ENCODE results near the gene ICA1L.
"Not testable (repeated sequence)": the region's sequence is repeated elsewhere in the genome, so short reads cannot be mapped to it uniquely, and the experiment has no call there.

Gene ICA1L

DNA sequence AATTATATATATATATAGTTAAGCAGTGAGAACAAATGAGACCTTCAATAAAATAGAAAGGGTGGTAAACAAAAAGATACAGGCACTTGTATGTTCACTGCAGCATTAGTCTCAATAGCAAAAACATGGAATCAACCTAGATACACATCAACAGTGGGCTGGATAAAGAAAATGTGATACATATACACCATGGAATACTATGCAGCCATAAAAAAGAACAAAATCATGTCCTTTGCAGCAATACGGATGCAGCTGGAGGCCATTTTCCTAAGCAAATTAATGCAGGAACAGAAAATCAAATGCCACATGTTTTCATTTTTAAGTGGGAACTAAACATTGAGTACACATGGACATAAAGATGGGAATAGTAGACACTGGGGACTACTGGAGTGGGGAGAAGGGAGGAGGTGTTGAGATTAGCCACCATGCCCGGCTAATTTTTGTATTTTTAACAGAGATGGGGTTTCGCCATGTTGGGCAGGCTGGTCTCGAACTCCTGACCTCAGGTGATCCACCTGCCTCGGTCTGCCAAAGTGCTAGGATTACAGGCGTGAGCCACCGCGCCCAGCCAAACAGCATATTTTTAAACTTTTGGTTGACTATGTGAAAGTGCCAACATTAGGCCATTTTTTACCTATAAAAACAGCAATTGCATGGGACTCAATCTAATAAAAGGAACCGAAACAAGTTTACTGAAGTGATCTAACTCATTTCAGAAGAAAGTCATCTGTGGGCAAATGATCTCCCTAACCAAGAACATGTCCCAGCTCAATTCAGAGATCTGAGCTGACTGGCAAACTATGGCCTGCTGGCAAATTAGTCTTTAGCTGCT lies 23.7 kb downstream of the ICA1L start:
- no peak for DNase-seq (ENCODE audit: low spot score)

GRCh38 chr2:202844656-202845055 lies 26.9 kb downstream of the ICA1L start:
- no peak for DNase-seq (ENCODE audit: low spot score)

- no peak for DNase-seq (ENCODE audit: low spot score)
These were observed 28.9 kb downstream of the ICA1L start for GRCh38 chr2:202842690-202843089.

DNA sequence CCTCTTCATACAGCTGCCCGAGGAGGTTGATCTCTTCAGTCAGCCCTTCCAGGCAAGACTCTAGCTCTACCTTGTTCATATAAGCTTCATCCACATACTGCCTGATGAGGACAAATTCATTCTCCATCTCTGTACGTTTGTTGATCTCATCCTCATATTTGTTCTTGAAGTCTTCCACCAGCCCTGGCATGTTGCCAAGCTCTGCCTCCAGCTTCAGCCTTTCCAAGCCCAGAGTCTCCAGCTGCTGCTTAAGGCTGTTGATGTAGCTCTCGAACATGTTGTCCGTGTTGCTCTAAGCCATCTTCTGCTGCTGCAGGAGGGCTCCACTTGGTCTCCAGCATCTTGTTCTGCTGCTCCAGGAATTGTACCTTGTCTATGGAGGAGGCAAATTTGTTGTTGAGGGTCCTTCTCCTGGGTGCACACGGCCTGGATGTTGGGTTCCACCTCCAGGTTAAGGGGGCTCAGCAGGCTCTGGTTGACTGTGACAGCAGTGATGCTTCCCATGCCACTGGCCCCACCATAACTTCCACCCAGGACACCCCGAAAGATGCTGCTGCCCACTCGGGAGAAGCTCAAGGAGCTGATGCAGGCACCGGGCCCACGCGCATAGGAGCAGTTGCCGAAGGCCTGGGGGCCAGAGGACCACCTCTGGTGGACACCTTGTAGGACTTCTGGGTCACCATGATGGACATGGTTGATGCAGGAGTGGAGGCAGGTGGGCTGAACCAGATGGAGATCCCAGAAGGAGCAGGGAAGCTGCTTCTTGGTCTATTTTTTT lies 30.3 kb downstream of the ICA1L start:
- no peak for DNase-seq (ENCODE audit: low spot score)

- DNase-seq (ENCODE audit: low spot score) = peak; percentile 50
These were observed 40.0 kb downstream of the ICA1L start for GRCh38 chr2:202831242-202832220.

GRCh38 chr2:202824901-202825300 lies 46.7 kb downstream of the ICA1L start:
- no peak for DNase-seq (ENCODE audit: low spot score)

GRCh38 chr2:202822411-202822810 lies 49.2 kb downstream of the ICA1L start:
- DNase-seq (ENCODE audit: low spot score) = no peak

- no peak for DNase-seq (ENCODE audit: low spot score)
These were observed 50.1 kb downstream of the ICA1L start for GRCh38 chr2:202821206-202822160.

DNA sequence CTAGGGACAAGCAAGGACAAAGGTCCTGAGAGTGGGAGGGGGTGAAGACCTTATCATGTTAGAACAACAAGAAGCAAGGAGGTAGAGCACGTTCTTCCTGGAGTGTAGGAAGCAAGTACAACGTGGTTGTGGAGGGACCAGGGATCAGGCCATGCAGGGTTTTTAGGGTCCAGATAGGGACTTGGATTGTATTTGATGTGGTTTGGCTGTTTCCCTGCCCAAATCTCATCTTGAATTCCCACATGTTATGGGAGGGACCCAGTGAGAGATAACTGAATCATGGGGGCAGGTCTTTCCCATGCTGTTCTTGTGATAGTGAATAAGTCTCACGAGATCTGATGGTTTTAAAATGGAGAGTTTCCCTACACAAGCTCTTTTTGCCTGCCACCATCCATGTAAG lies 53.2 kb downstream of the ICA1L start:
- no peak for DNase-seq (ENCODE audit: low spot score)

- DNase-seq (ENCODE audit: low spot score) = no peak
These were observed 53.8 kb downstream of the ICA1L start for GRCh38 chr2:202817771-202818170.

- DNase-seq (ENCODE audit: low spot score) = no peak
These were observed 55.8 kb downstream of the ICA1L start for GRCh38 chr2:202815548-202816360.

DNA sequence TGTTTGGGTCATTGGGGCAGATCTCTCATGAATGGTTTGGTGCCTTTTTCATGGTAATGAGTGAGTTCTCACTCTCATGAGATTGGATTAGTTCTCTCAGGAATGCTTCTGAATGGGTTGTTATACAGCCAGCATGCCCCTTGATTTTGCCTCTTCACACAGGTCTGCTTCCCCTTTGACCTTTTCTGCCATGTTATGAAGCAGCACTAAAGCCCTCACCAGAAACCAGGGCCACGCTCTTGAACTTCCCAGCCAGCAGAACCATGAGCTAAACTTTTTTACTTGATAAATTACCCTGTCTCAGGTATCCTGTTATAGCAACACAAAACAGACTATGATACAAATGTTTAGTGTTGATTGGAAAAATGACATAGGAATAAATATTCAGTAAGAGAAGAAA lies 57.3 kb downstream of the ICA1L start:
- no peak for DNase-seq (ENCODE audit: low spot score)

GRCh38 chr2:202813387-202813786 lies 58.2 kb downstream of the ICA1L start:
- DNase-seq (ENCODE audit: low spot score) = no peak

DNA sequence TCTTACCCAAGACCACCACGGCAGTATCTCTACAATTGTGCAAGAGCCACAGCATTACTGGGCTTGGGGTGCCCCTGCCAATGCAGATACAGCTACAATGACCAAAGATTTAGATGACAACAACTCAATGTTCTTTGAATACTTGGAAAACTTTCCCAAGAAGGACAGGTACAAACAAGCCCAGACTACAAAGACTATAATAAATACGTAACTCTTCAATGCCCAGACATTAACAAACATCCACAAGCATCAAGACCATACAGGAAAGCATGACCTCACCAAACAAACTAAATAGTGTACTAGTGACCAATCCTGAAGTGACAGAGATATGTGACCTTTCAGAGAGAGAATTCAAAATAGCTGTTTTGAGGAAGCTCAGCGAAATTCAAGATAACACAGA lies 62.8 kb downstream of the ICA1L start:
- no peak for DNase-seq (ENCODE audit: low spot score)

DNA sequence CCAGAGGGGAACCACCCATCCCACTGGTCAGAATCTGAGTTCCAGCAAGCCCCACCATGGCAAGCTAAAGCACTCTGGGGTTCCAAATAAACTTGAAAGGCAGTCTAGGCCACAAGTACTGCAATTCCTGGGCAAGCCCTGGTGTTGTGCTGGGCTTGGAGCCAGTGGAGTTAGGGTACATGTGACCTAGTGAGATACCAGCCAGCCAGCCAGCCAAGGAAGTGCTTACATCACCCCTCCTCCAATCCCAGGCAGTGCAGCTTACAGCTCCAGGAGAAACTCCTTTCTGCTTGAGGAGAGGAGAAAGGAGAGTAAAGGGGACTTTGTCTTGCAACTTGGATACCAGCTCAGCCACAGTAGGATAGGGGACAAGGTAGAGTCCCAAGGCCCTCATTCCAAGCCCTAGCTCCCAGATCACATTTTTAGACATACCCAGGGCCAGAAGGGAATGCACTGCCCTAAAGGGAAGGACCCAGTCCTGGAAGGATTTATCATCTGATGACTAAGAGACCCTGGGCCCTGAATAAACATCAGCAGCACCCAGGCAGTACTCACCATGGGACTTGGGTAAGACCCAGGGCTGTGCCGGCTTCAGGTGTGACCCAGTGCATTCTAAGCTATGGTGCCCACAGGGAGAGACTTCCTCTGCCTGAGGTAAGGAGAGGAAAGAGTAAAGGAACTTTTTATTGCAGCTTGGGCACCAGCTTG lies 64.0 kb downstream of the ICA1L start:
- not testable (repeated sequence) for DNase-seq (ENCODE audit: low spot score)

DNA sequence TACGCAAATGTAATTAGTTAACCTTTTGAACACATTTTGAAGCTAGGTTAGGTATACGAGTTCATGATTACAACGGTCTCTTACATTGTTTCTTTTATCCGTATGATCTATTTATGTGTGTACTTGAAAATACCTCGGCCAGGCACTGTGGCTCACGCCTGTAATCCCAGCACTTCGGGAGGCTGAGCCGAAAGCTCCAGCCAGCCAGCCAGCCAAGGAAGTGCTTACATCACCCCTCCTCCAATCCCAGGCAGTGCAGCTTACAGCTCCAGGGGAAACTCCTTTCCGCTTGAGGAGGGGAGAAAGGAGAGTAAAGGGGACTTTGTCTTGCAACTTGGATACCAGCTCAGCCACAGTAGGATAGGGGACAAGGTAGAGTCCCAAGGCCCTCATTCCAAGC lies 65.7 kb downstream of the ICA1L start:
- DNase-seq (ENCODE audit: low spot score) = not testable (repeated sequence)

- DNase-seq (ENCODE audit: low spot score) = no peak
These were observed 73.6 kb downstream of the ICA1L start for GRCh38 chr2:202797944-202798343.

GRCh38 chr2:202790676-202791075 lies 80.9 kb downstream of the ICA1L start:
- no peak for DNase-seq (ENCODE audit: low spot score)

DNA sequence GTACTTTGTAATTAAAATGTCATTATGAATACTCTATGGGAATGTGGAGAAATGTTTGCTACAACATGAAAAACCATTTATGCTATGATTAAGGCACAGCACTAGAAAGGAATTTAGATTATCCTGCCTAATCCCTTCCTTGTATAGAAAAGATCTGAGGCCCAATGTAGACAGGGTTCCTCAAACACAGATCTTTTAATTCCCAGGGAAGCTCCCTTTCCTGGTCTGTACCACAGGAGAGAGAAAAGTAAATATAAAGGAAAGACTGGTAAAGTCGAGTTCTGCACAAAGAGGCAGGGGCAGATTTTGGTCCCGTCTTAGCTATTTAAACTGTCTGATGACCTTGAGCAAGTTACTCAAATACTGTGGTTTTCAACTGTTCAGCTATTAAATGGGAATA lies 84.7 kb downstream of the ICA1L start:
- DNase-seq (ENCODE audit: low spot score) = no peak

All from CD4-positive, alpha-beta T cell treated with Interleukin-2 at 100 ng/mL for 4 hours (primary cell).